Neuronal stem cell (in vitro differentiated cells): ENCODE results near the gene IL36B.

Experiments
- DNase-seq: peaks from one replicate; pipeline ENCODE4 v3.0.0-alpha.2; 2013; ENCODE audit warnings: low spot score
- H2AFZ ChIP-seq: one replicate; pipeline ENCODE4 v1.6.1; 2013; ENCODE audit warnings: mild to moderate bottlenecking, low read length, inconsistent platforms
- H2AK5ac ChIP-seq: 2 replicates; pipeline ENCODE4 v1.6.1; 2013; ENCODE audit warnings: low read depth, mild to moderate bottlenecking, inconsistent platforms, low read length, moderate library complexity, mixed read lengths
- H2BK120ac ChIP-seq: 2 replicates; pipeline ENCODE4 v1.6.1; 2013; ENCODE audit warnings: low read depth, mild to moderate bottlenecking, inconsistent platforms, low read length, moderate library complexity, mixed read lengths
- H2BK12ac ChIP-seq: one replicate; pipeline ENCODE4 v1.6.1; 2013; ENCODE audit warnings: low read length, inconsistent platforms
- H2BK15ac ChIP-seq: 2 replicates; pipeline ENCODE4 v1.6.1; 2013; ENCODE audit warnings: mild to moderate bottlenecking, low read length, inconsistent platforms, mixed read lengths
- H2BK5ac ChIP-seq: one replicate; pipeline ENCODE4 v1.6.1; 2013; ENCODE audit warnings: inconsistent platforms, mild to moderate bottlenecking, low read length, moderate library complexity
- H3K14ac ChIP-seq: one replicate; pipeline ENCODE4 v1.6.1; 2013; ENCODE audit warnings: low read length, inconsistent platforms
- H3K18ac ChIP-seq: 2 replicates; pipeline ENCODE4 v1.6.1; 2013; ENCODE audit warnings: low read length, inconsistent platforms
- H3K23ac ChIP-seq: 2 replicates; pipeline ENCODE4 v1.6.1; 2013; ENCODE audit warnings: low read depth, mild to moderate bottlenecking, mixed read lengths, low read length, inconsistent platforms; ENCODE audit not compliant: poor library complexity
- H3K27ac ChIP-seq: replicated peaks from 3 replicates; pipeline ENCODE4 v1.5.1; 2013; ENCODE audit warnings: low read length, inconsistent platforms
- H3K27me3 ChIP-seq, 3 experiments: 2 replicates each; pipeline ENCODE4 v1.6.1; 2013; ENCODE audit warnings: low read length in 3 of 3, mild to moderate bottlenecking in 2 of 3, inconsistent platforms in 1 of 3, low read depth in 1 of 3, mixed read lengths in 1 of 3, moderate library complexity in 1 of 3; ENCODE audit not compliant: control insufficient read depth in 3 of 3, insufficient read depth in 3 of 3
- H3K36me3 ChIP-seq, 2 donors: replicated peaks in 1 of 2; 2 replicates each; pipeline ENCODE4 v1.6.1; 2013; ENCODE audit warnings: low read length in 2 of 2; ENCODE audit not compliant: control insufficient read depth in 2 of 2, insufficient read depth in 2 of 2
- H3K4ac ChIP-seq: 2 replicates; pipeline ENCODE4 v1.6.1; 2013; ENCODE audit warnings: inconsistent platforms, mild to moderate bottlenecking, low read length, moderate library complexity
- H3K4me1 ChIP-seq, 2 donors: 1 replicate in 1 of 2; 2 replicates in 1 of 2; pipeline ENCODE4 v1.6.1; 2013; ENCODE audit warnings: low read length in 2 of 2, low read depth in 1 of 2; ENCODE audit not compliant: control insufficient read depth in 2 of 2, insufficient read depth in 1 of 2
- H3K4me2 ChIP-seq: one replicate; pipeline ENCODE4 v1.6.1; 2013; ENCODE audit warnings: mild to moderate bottlenecking, low read length, inconsistent platforms; ENCODE audit not compliant: insufficient read depth, poor library complexity, severe bottlenecking
- H3K4me3 ChIP-seq, 2 donors: 2 replicates each; pipeline ENCODE4 v1.5.1; 2013; ENCODE audit warnings: low read length in 2 of 2, mild to moderate bottlenecking in 2 of 2, inconsistent platforms in 1 of 2, moderate library complexity in 1 of 2
- H3K79me1 ChIP-seq: one replicate; pipeline ENCODE4 v1.6.1; 2013; ENCODE audit warnings: low read depth, mild to moderate bottlenecking, inconsistent platforms, low read length, moderate library complexity
- H3K9ac ChIP-seq: one replicate; pipeline ENCODE4 v1.6.1; 2013; ENCODE audit warnings: mild to moderate bottlenecking, low read depth, low read length, inconsistent platforms; ENCODE audit not compliant: poor library complexity
- H3K9me3 ChIP-seq, 2 donors: replicated peaks in 1 of 2; 2 replicates each; pipeline versions ENCODE3 to v1.6.1; 2013; ENCODE audit warnings: low read length in 2 of 2, mild to moderate bottlenecking in 2 of 2, inconsistent platforms in 1 of 2, low read depth in 1 of 2, mixed read lengths in 1 of 2, moderate library complexity in 1 of 2; ENCODE audit not compliant: control insufficient read depth in 2 of 2, insufficient read depth in 1 of 2
- H4K8ac ChIP-seq: one replicate; pipeline ENCODE4 v1.6.1; 2013; ENCODE audit warnings: low read depth, mild to moderate bottlenecking, inconsistent platforms, low read length, moderate library complexity
- H4K91ac ChIP-seq: one replicate; pipeline ENCODE4 v1.6.1; 2013; ENCODE audit warnings: low read length, low read depth, mild to moderate bottlenecking, inconsistent platforms; ENCODE audit not compliant: poor library complexity
- WGBS, 2 donors: extraction: QIAGEN DNeasy Blood & Tissue Kit; methylation state at CpG; one replicate each; pipeline ENCODE4 v1.1.7; 2013; ENCODE audit warnings: missing lambda C conversion rate in 2 of 2, mixed read lengths in 1 of 2; ENCODE audit not compliant: insufficient read length in 2 of 2, insufficient replicate concordance in 1 of 2; ENCODE audit errors: extremely low coverage in 2 of 2; 5-methylcytosine and 5-hydroxymethylcytosine counted together

IL36B gene

GRCh38 chr2:113061241-113061640 lies 8.6 kb upstream of the IL36B start:
- Histone ChIP-seq H3K9ac (no peak overlapping the region), H3K4me1 (peaks cover 0 to 1% of the 10 kb centered on the region in 2 donors), H2BK5ac (no peak overlapping the region), H3K4ac (no peak overlapping the region), H3K36me3 (no peaks in the 10 kb centered on the region), H3K9me3 (peaks cover 0 to 2% of the 10 kb centered on the region in 2 donors), H3K23ac (no peak overlapping the region), H3K27ac (no peak overlapping the region), H2AK5ac (no peak overlapping the region), H3K4me2 (no peak overlapping the region), H3K4me3 (no peak overlapping the region), H3K14ac (no peak overlapping the region), H3K27me3 (peaks cover 0 to 3% (median 0%) of the 10 kb centered on the region in 3 experiments), H2BK120ac (no peak overlapping the region), H2BK12ac (no peak overlapping the region), H4K91ac (no peak overlapping the region), H3K79me1 (no peaks in the 10 kb centered on the region), H4K8ac (no peak overlapping the region), H2BK15ac (no peak overlapping the region), H2AFZ (no peak overlapping the region), H3K18ac (no peak overlapping the region)
- no peak for DNase-seq
- no CpG with 5 or more reads among the region's 2 CpGs for whole genome bisulfite sequencing, 2 donors

- Histone ChIP-seq H2BK120ac (no peak overlapping the region), H4K8ac (no peak overlapping the region), H3K79me1 (no peaks in the 10 kb centered on the region), H3K4me3 (no peak overlapping the region), H2AFZ (no peak overlapping the region), H3K36me3 (no peaks in the 10 kb centered on the region), H2BK12ac (no peak overlapping the region), H2BK15ac (no peak overlapping the region), H3K23ac (no peak overlapping the region), H3K27me3 (peaks cover 0 to 3% (median 0%) of the 10 kb centered on the region in 3 experiments), H3K9ac (no peak overlapping the region), H4K91ac (no peak overlapping the region), H3K4me1 (peaks cover 0 to 1% of the 10 kb centered on the region in 2 donors), H3K18ac (no peak overlapping the region), H3K4me2 (no peak overlapping the region), H2BK5ac (no peak overlapping the region), H3K27ac (no peak overlapping the region), H3K4ac (no peak overlapping the region), H2AK5ac (no peak overlapping the region), H3K9me3 (peaks cover 0 to 2% of the 10 kb centered on the region in 2 donors), H3K14ac (no peak overlapping the region)
- no CpG with 5 or more reads among the region's 1 CpG for WGBS, 2 donors
- no peak for DNase-seq
Measured at GRCh38 chr2:113060796-113061195, 8.1 kb upstream of the IL36B start.

- H3K4ac ChIP-seq: no peak overlapping the region
- H3K18ac ChIP-seq: no peak overlapping the region
- no peak overlapping the region for H3K4me2 ChIP-seq
- H2AFZ ChIP-seq: no peak overlapping the region
- no peak overlapping the region for H2BK5ac ChIP-seq
- no peaks in the 10 kb centered on the region for H3K79me1 ChIP-seq
- H4K8ac ChIP-seq: no peak overlapping the region
- H2BK15ac ChIP-seq: no peak overlapping the region
- H2AK5ac ChIP-seq: no peak overlapping the region
- H2BK12ac ChIP-seq: no peak overlapping the region
- H3K27ac ChIP-seq: no peak overlapping the region
- H3K36me3 ChIP-seq: no peaks in the 10 kb centered on the region
- no peak overlapping the region for H3K14ac ChIP-seq
- no peak for DNase-seq
- H3K23ac ChIP-seq: no peak overlapping the region
- no peak overlapping the region for H4K91ac ChIP-seq
- peaks cover 0 to 2% of the 10 kb centered on the region in 2 donors for H3K9me3 ChIP-seq
- peaks cover 0 to 3% (median 0%) of the 10 kb centered on the region in 3 experiments for H3K27me3 ChIP-seq
- H2BK120ac ChIP-seq: no peak overlapping the region
- no peak overlapping the region for H3K4me3 ChIP-seq
- no CpG with 5 or more reads among the region's 4 CpGs for WGBS, 2 donors
- H3K4me1 ChIP-seq: peaks cover 0 to 1% of the 10 kb centered on the region in 2 donors
- no peak overlapping the region for H3K9ac ChIP-seq
Measured at GRCh38 chr2:113060396-113060795, 7.7 kb upstream of the IL36B start.

- peak within 1 kb of the TSS; percentile 64 for H2BK12ac ChIP-seq
- H3K9ac ChIP-seq: no peak within 1 kb of the TSS
- H2BK15ac ChIP-seq: no peak within 1 kb of the TSS
- H3K27ac ChIP-seq: no peak within 1 kb of the TSS
- H2AK5ac ChIP-seq: no peak within 1 kb of the TSS
- peak within 1 kb of the TSS; percentile 48 for H4K8ac ChIP-seq
- H3K4ac ChIP-seq: no peak within 1 kb of the TSS
- H2BK120ac ChIP-seq: no peak within 1 kb of the TSS
- H3K4me1 ChIP-seq: peaks cover 0 to 1% of the 10 kb centered on the region in 2 donors
- H3K4me2 ChIP-seq: no peak within 1 kb of the TSS
- H3K23ac ChIP-seq: peak within 1 kb of the TSS; percentile 10
- H3K79me1 ChIP-seq: no peaks in the 10 kb centered on the region
- peak within 1 kb of the TSS; percentile 44 for H2BK5ac ChIP-seq
- peak within 1 kb of the TSS; percentile 8 for H3K18ac ChIP-seq
- H2AFZ ChIP-seq: no peak within 1 kb of the TSS
- no peak within 1 kb of the TSS for H4K91ac ChIP-seq
- no peaks in the 10 kb centered on the region for H3K36me3 ChIP-seq
- H3K4me3 ChIP-seq: no peak within 1 kb of the TSS
- no CpG with 5 or more reads among the region's 15 CpGs for WGBS, 2 donors
- H3K9me3 ChIP-seq: peaks cover 0 to 4% of the 10 kb centered on the region in 2 donors
- H3K27me3 ChIP-seq: peaks cover 0 to 3% (median 0%) of the 10 kb centered on the region in 3 experiments
- no peak within 1 kb of the TSS for H3K14ac ChIP-seq
- no peak for DNase-seq
Measured at GRCh38 chr2:113058998-113059960, 6.6 kb upstream of the IL36B start, which contains the start of gene IL36RN. TSS of gene IL36RN (plus strand) at chr2:113059198. CDS start at chr2:113059439, 241 bp downstream.
